ENCODE data around the gene ARHGEF18. TPM values are rescaled to one million over a fixed set of nuclear protein-coding genes. Genes with fewer than 3 reads are reported as not detected.

Gene ARHGEF18
- total and polyA plus RNA-seq, 12 donors: 4.8 to 13.3 (median 8.2) TPM

- 75 to 81% methylated on average over 9 to 10 of the region's 10 CpGs for WGBS, 2 donors
- DNase-seq (no peak), ATAC-seq (no peak)
- Histone ChIP-seq H3K4me3 (no peak overlapping the region), H3K27ac (no peak overlapping the region), H3K36me3 (no peaks in the 10 kb centered on the region), H3K9me3 (peaks cover 0 to 17% (median 6%) of the 10 kb centered on the region in 11 donors), H3K4me1 (peaks cover 0 to 4% (median 4%) of the 10 kb centered on the region in 9 donors), H3K27me3 (no peaks in the 10 kb centered on the region)
- peak in 4 of 9 donors; percentile 19 to 40 (median 23) for TF ChIP-seq CTCF (IDR thresholded peaks at IDR 0.05)
- intact Hi-C loops (cut with DNase I): no loop called here
These were observed 22.4 kb upstream of the ARHGEF18 start for GRCh38 chr19:7326105-7326877.

GRCh38 chr19:7327802-7328201 lies 20.9 kb upstream of the ARHGEF18 start:
- 70 to 84% methylated on average over 1 of the region's 1 CpG for WGBS, 2 donors
- ATAC-seq (no peak), DNase-seq (no peak)
- intact Hi-C loops (cut with DNase I): no loop called here
- Histone ChIP-seq H3K27ac (no peak overlapping the region), H3K4me1 (peaks cover 0 to 4% (median under 1%) of the 10 kb centered on the region in 9 donors), H3K4me3 (no peak overlapping the region), H3K27me3 (no peaks in the 10 kb centered on the region), H3K36me3 (no peaks in the 10 kb centered on the region), H3K9me3 (peaks cover 0 to 17% (median 6%) of the 10 kb centered on the region in 11 donors)
- TF ChIP-seq CTCF (IDR thresholded peaks at IDR 0.05): no peak

- Histone ChIP-seq H3K27ac (no peak overlapping the region), H3K27me3 (no peaks in the 10 kb centered on the region), H3K4me1 (peaks cover 0 to 12% (median 6%) of the 10 kb centered on the region in 9 donors), H3K4me3 (no peak overlapping the region), H3K36me3 (no peaks in the 10 kb centered on the region), H3K9me3 (peaks cover 0 to 17% (median 6%) of the 10 kb centered on the region in 11 donors)
- DNase-seq (no peak), ATAC-seq (no peak)
- WGBS, 2 donors: 89 to 94% methylated on average over 4 of the region's 4 CpGs
- intact Hi-C loops (cut with DNase I): no loop called here
- peak in 1 of 9 donors; percentile 5 for TF ChIP-seq CTCF (IDR thresholded peaks at IDR 0.05)
These were observed 20.1 kb upstream of the ARHGEF18 start for GRCh38 chr19:7328647-7329046.

GRCh38 chr19:7331446-7331845 lies 17.3 kb upstream of the ARHGEF18 start:
- H3K36me3 ChIP-seq: no peaks in the 10 kb centered on the region
- intact Hi-C loops (cut with DNase I): loop anchor here in 2 of 10 donors (5.0 to 10.0 kb wide), 2 partner anchors 34 to 177 kb away; no protein-coding TSS in a partner anchor
- H3K27ac ChIP-seq: no peak overlapping the region
- H3K9me3 ChIP-seq: no peaks in the 10 kb centered on the region
- no peak for ATAC-seq
- no peak for DNase-seq
- no peak overlapping the region for H3K4me3 ChIP-seq
- no peaks in the 10 kb centered on the region for H3K27me3 ChIP-seq
- WGBS, 2 donors: 79 to 88% methylated on average over 4 of the region's 4 CpGs
- H3K4me1 ChIP-seq: peaks cover 0 to 25% (median 13%) of the 10 kb centered on the region in 9 donors
- TF ChIP-seq CTCF (IDR thresholded peaks at IDR 0.05): no peak

All from heart right ventricle (tissue), 16 donors.